ENCODE data around the gene POLDIP2. TPM values are rescaled to one million over a fixed set of nuclear protein-coding genes. Genes with fewer than 3 reads are reported as not detected.

Gene POLDIP2
- total and polyA plus RNA-seq, 7 experiments from 2014 or later, result 27.9 to 89.3 (median 31.1) TPM

GRCh38 chr17:28369684-28370034, 12.3 kb upstream of the POLDIP2 start:
- Histone ChIP-seq H3K9me3 (ENCODE audit: control insufficient read depth in 2 of 3, low read length in 3 of 3) (no peaks in the 10 kb centered on the region), H3K4me3 (ENCODE audit: low read length) (no peak overlapping the region), H3K36me3 (ENCODE audit: control insufficient read depth in 2 of 3, insufficient read depth in 3 of 3, low read length in 3 of 3) (peaks cover 0 to 9% (median 0%) of the 10 kb centered on the region in 3 experiments), H3K27me3 (ENCODE audit: control insufficient read depth in 2 of 2, insufficient read depth in 2 of 2, low read length in 2 of 2) (no peaks in the 10 kb centered on the region), H3K27ac (ENCODE audit: low read depth, low read length) (no peak overlapping the region), H3K4me1 (ENCODE audit: control insufficient read depth in 2 of 2, insufficient read depth in 2 of 2, low read length in 2 of 2) (peaks cover 9 to 11% of the 10 kb centered on the region in 2 donors)
- DNase-seq (no peak), ATAC-seq (no peak)
- H3K9me3 Mint-ChIP-seq, result no peaks in the 10 kb centered on the region
- H3K4me3 Mint-ChIP-seq, result peak overlapping the region in 1 of 10 donors; percentile 96
- intact Hi-C loops (cut with micrococcal nuclease), result loop anchor here (2.0 to 10.0 kb wide), 4 partner anchors 38 to 205 kb away; partner anchors contain the start of genes ALDOC (in 1 of the 2), PIGS (in 1 of the 2), SLC46A1 (in 1 of the 2) and UNC119 (in 1 of the 2)
- H3K36me3 Mint-ChIP-seq, result peaks cover 0 to 2% (median 0%) of the 10 kb centered on the region in 5 donors
- POLR2A ChIA-PET, result interaction anchor here (0.8 to 3.3 kb wide), 2 partner anchors 12 kb away, joined by 5 to 17 read pairs; partner anchors contain the start of gene POLDIP2
- CTCF ChIA-PET, result interaction anchor here (1.0 kb wide), 1 partner anchor 47 kb away, joined by 4 read pairs; no protein-coding TSS in a partner anchor
- no peaks in the 10 kb centered on the region for H3K27me3 Mint-ChIP-seq
- peaks cover 10 to 21% (median 18%) of the 10 kb centered on the region in 7 donors for H3K4me1 Mint-ChIP-seq
- H3K27ac Mint-ChIP-seq, result peak overlapping the region in 6 of 9 donors; percentile 12 to 97 (median 55)

- H3K27me3 ChIP-seq (ENCODE audit: control insufficient read depth in 2 of 2, insufficient read depth in 2 of 2, low read length in 2 of 2), result no peaks in the 10 kb centered on the region
Measured at GRCh38 chr17:28368915-28369683, 11.8 kb upstream of the POLDIP2 start.

GRCh38 chr17:28368306-28368831, 11.0 kb upstream of the POLDIP2 start:
- Mint-ChIP-seq H3K27ac (peak overlapping the region in 1 of 9 donors; percentile 43), H3K9me3 (no peaks in the 10 kb centered on the region), H3K36me3 (peaks cover 0 to 3% (median 0%) of the 10 kb centered on the region in 5 donors), H3K4me1 (peaks cover 10 to 17% (median 14%) of the 10 kb centered on the region in 7 donors), H3K4me3 (no peak overlapping the region), H3K27me3 (no peaks in the 10 kb centered on the region)
- Histone ChIP-seq H3K27ac (ENCODE audit: low read depth, low read length) (no peak overlapping the region), H3K27me3 (ENCODE audit: control insufficient read depth in 2 of 2, insufficient read depth in 2 of 2, low read length in 2 of 2) (no peaks in the 10 kb centered on the region), H3K9me3 (ENCODE audit: control insufficient read depth in 2 of 3, low read length in 3 of 3) (no peaks in the 10 kb centered on the region), H3K4me3 (ENCODE audit: low read length) (no peak overlapping the region), H3K36me3 (ENCODE audit: control insufficient read depth in 2 of 3, insufficient read depth in 3 of 3, low read length in 3 of 3) (peaks cover 0 to 22% (median 0%) of the 10 kb centered on the region in 3 experiments), H3K4me1 (ENCODE audit: control insufficient read depth in 2 of 2, insufficient read depth in 2 of 2, low read length in 2 of 2) (peaks cover 9 to 11% of the 10 kb centered on the region in 2 donors)
- ChIA-PET CTCF (no interaction called here), POLR2A (no interaction called here)
- DNase-seq (no peak), ATAC-seq (no peak)
- intact Hi-C loops (cut with micrococcal nuclease), result no loop called here

More at GRCh38 chr17:28368915-28369683, 11.8 kb upstream of the POLDIP2 start:
- no peaks in the 10 kb centered on the region for H3K9me3 ChIP-seq (ENCODE audit: control insufficient read depth in 2 of 3, low read length in 3 of 3)
- no peak overlapping the region for H3K27ac ChIP-seq (ENCODE audit: low read depth, low read length)
- peaks cover 10 to 21% (median 18%) of the 10 kb centered on the region in 7 donors for H3K4me1 Mint-ChIP-seq
- intact Hi-C loops (cut with micrococcal nuclease), result no loop called here
- H3K4me3 Mint-ChIP-seq, result peak overlapping the region in 1 of 10 donors; percentile 20
- ATAC-seq (no peak), DNase-seq (no peak)
- POLR2A ChIA-PET, result interaction anchor here (0.8 kb wide), 1 partner anchor 12 kb away, joined by 5 read pairs; the partner anchor contains the start of gene POLDIP2
- H3K36me3 ChIP-seq (ENCODE audit: control insufficient read depth in 2 of 3, insufficient read depth in 3 of 3, low read length in 3 of 3), result peaks cover 0 to 14% (median 0%) of the 10 kb centered on the region in 3 experiments
- H3K9me3 Mint-ChIP-seq, result no peaks in the 10 kb centered on the region
- H3K27ac Mint-ChIP-seq, result peak overlapping the region in 3 of 9 donors; percentile 32 to 51 (median 34)
- H3K4me3 ChIP-seq (ENCODE audit: low read length), result no peak overlapping the region
- CTCF ChIA-PET, result no interaction called here
- no peaks in the 10 kb centered on the region for H3K27me3 Mint-ChIP-seq
- H3K36me3 Mint-ChIP-seq, result peaks cover 0 to 2% (median 0%) of the 10 kb centered on the region in 5 donors
- peaks cover 9 to 11% of the 10 kb centered on the region in 2 donors for H3K4me1 ChIP-seq (ENCODE audit: control insufficient read depth in 2 of 2, insufficient read depth in 2 of 2, low read length in 2 of 2)

GRCh38 chr17:28367641-28368305, 10.4 kb upstream of the POLDIP2 start:
- ATAC-seq (no peak), DNase-seq (no peak)
- no peak overlapping the region for H3K27ac ChIP-seq (ENCODE audit: low read depth, low read length)
- intact Hi-C loops (cut with micrococcal nuclease), result no loop called here
- H3K27me3 ChIP-seq (ENCODE audit: control insufficient read depth in 2 of 2, insufficient read depth in 2 of 2, low read length in 2 of 2), result no peaks in the 10 kb centered on the region
- Mint-ChIP-seq H3K4me1 (peaks cover 6 to 11% (median 8%) of the 10 kb centered on the region in 7 donors), H3K4me3 (peak overlapping the region in 2 of 10 donors; percentile 21 to 48), H3K27ac (no peak overlapping the region), H3K36me3 (peaks cover 0 to 4% (median 0%) of the 10 kb centered on the region in 5 donors), H3K27me3 (no peaks in the 10 kb centered on the region), H3K9me3 (no peaks in the 10 kb centered on the region)
- no peak overlapping the region for H3K4me3 ChIP-seq (ENCODE audit: low read length)
- H3K4me1 ChIP-seq (ENCODE audit: control insufficient read depth in 2 of 2, insufficient read depth in 2 of 2, low read length in 2 of 2), result peaks cover 4 to 5% of the 10 kb centered on the region in 2 donors
- no peaks in the 10 kb centered on the region for H3K9me3 ChIP-seq (ENCODE audit: control insufficient read depth in 2 of 3, low read length in 3 of 3)
- CTCF ChIA-PET, result no interaction called here
- H3K36me3 ChIP-seq (ENCODE audit: control insufficient read depth in 2 of 3, insufficient read depth in 3 of 3, low read length in 3 of 3), result peaks cover 0 to 27% (median under 1%) of the 10 kb centered on the region in 3 experiments
- POLR2A ChIA-PET, result interaction anchor here (1.3 kb wide), 1 partner anchor 19 kb away, joined by 3 read pairs; no protein-coding TSS in a partner anchor

GRCh38 chr17:28366605-28367004, 9.3 kb upstream of the POLDIP2 start:
- H3K36me3 ChIP-seq (ENCODE audit: control insufficient read depth in 2 of 3, insufficient read depth in 3 of 3, low read length in 3 of 3), result peaks cover 0 to 39% (median 10%) of the 10 kb centered on the region in 3 experiments
- POLR2A ChIA-PET, result interaction anchor here (1.2 to 1.3 kb wide), 2 partner anchors 20 to 585 kb away, joined by 3 read pairs; partner anchors contain the start of gene PHF12
- Mint-ChIP-seq H3K36me3 (peaks cover 0 to 4% (median 0%) of the 10 kb centered on the region in 5 donors), H3K9me3 (no peaks in the 10 kb centered on the region), H3K27ac (no peak overlapping the region), H3K4me3 (no peak overlapping the region), H3K27me3 (no peaks in the 10 kb centered on the region), H3K4me1 (peaks cover 4 to 6% (median 5%) of the 10 kb centered on the region in 7 donors)
- no peaks in the 10 kb centered on the region for H3K9me3 ChIP-seq (ENCODE audit: control insufficient read depth in 2 of 3, low read length in 3 of 3)
- no peak overlapping the region for H3K27ac ChIP-seq (ENCODE audit: low read depth, low read length)
- H3K27me3 ChIP-seq (ENCODE audit: control insufficient read depth in 2 of 2, insufficient read depth in 2 of 2, low read length in 2 of 2), result no peaks in the 10 kb centered on the region
- DNase-seq, result no peak
- CTCF ChIA-PET, result no interaction called here
- no peak for ATAC-seq
- intact Hi-C loops (cut with micrococcal nuclease), result no loop called here
- H3K4me1 ChIP-seq (ENCODE audit: control insufficient read depth in 2 of 2, insufficient read depth in 2 of 2, low read length in 2 of 2), result no peaks in the 10 kb centered on the region
- no peak overlapping the region for H3K4me3 ChIP-seq (ENCODE audit: low read length)

- ATAC-seq, result no peak
- Mint-ChIP-seq H3K27ac (peak overlapping the region in 1 of 9 donors; percentile 69), H3K4me1 (no peaks in the 10 kb centered on the region), H3K4me3 (no peak overlapping the region), H3K27me3 (no peaks in the 10 kb centered on the region), H3K36me3 (peaks cover 0 to 8% (median 6%) of the 10 kb centered on the region in 5 donors), H3K9me3 (no peaks in the 10 kb centered on the region)
- H3K4me1 ChIP-seq (ENCODE audit: control insufficient read depth in 2 of 2, insufficient read depth in 2 of 2, low read length in 2 of 2), result no peaks in the 10 kb centered on the region
- no peaks in the 10 kb centered on the region for H3K27me3 ChIP-seq (ENCODE audit: control insufficient read depth in 2 of 2, insufficient read depth in 2 of 2, low read length in 2 of 2)
- peaks cover 8 to 50% (median 21%) of the 10 kb centered on the region in 3 experiments for H3K36me3 ChIP-seq (ENCODE audit: control insufficient read depth in 2 of 3, insufficient read depth in 3 of 3, low read length in 3 of 3)
- no peak overlapping the region for H3K27ac ChIP-seq (ENCODE audit: low read depth, low read length)
- no peaks in the 10 kb centered on the region for H3K9me3 ChIP-seq (ENCODE audit: control insufficient read depth in 2 of 3, low read length in 3 of 3)
- CTCF ChIA-PET, result no interaction called here
- intact Hi-C loops (cut with micrococcal nuclease), result no loop called here
- no peak for DNase-seq
- POLR2A ChIA-PET, result no interaction called here
- no peak overlapping the region for H3K4me3 ChIP-seq (ENCODE audit: low read length)
Measured at GRCh38 chr17:28365487-28365886, 8.2 kb upstream of the POLDIP2 start.
